GM19193 (cell line): Measurements from ENCODE around the gene EFNA5.

Experiments used
- POLR2A ChIP-seq: IDR thresholded peaks from 4 replicates; pipeline ENCODE4 v1.6.1; 2011; ENCODE audit not compliant: insufficient read depth, insufficient read length; ENCODE audit errors: extremely low read depth

EFNA5 gene

DNA sequence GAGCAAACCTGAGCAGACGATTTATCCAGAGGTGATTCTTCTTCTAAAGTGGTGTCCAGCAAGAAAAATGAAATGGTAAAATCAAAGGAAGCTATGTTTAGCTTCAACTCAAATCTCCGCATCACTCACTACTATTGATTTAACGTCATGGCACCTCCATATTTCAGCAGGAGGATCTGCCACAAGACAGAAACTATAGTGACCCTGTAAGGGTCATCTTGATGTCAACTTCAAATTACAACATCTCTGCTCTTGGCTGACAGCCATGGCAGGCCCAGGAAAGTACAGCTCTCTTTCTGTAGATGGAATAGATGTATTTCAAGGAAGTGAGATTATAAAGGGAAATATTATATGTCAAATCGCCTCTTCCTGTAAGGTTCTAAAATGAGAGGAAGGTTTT lies 10.1 kb upstream of the EFNA5 start:
- TF ChIP-seq POLR2A = no peak

GRCh38 chr5:107680099-107680498 lies 9.4 kb upstream of the EFNA5 start:
- TF ChIP-seq POLR2A = no peak

- no peak for TF ChIP-seq POLR2A
Measured at GRCh38 chr5:107676702-107677101, 6.0 kb upstream of the EFNA5 start.

DNA sequence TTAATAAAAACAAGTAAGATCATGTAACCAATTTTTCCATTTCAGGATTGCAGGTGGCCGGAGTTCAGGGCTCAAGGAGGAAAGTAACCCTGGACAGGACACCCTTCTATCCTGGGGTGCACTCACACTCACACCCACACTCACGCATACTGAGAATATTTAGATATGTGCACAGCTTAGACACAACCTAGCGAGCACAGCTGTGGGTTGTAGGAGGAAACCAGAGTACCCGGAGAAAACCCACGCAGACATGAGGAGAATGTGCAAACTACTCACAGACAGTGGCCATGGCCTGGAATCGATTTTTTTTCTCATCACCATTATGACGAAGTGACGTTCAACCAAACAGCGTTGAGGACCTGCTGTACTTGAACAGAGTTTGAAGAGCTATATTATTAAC lies 4.5 kb upstream of the EFNA5 start:
- TF ChIP-seq POLR2A = no peak

DNA sequence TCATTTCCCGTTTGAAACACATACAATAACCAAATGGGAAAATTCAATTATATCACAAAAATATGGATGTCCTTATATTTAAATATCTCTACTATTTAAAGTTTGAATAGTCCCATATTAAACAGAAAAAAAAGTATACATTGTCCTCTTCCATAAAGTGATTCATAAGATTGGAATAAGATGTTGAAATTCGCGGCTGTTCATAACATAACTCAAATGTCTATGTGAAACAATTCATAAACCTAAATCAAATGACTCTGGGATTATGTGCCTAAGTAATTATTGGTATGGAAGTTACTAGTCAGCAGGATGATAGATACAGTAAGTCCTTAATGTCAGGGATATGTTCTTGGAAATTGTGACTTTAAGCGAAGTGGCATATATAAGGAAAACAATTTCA lies 3.9 kb upstream of the EFNA5 start:
- no peak for TF ChIP-seq POLR2A

- no peak for TF ChIP-seq POLR2A
Measured at GRCh38 chr5:107673368-107674136, 2.8 kb upstream of the EFNA5 start.

GRCh38 chr5:107673039-107673367 lies 2.3 kb upstream of the EFNA5 start:
- no peak for TF ChIP-seq POLR2A

GRCh38 chr5:107672211-107673038 lies 1.7 kb upstream of the EFNA5 start:
- no peak for TF ChIP-seq POLR2A

- no peak for TF ChIP-seq POLR2A
Measured at GRCh38 chr5:107671742-107672210, 1.0 kb upstream of the EFNA5 start.

- TF ChIP-seq POLR2A = no peak
Measured at GRCh38 chr5:107670087-107670931, 428 bp downstream of the EFNA5 start.

DNA sequence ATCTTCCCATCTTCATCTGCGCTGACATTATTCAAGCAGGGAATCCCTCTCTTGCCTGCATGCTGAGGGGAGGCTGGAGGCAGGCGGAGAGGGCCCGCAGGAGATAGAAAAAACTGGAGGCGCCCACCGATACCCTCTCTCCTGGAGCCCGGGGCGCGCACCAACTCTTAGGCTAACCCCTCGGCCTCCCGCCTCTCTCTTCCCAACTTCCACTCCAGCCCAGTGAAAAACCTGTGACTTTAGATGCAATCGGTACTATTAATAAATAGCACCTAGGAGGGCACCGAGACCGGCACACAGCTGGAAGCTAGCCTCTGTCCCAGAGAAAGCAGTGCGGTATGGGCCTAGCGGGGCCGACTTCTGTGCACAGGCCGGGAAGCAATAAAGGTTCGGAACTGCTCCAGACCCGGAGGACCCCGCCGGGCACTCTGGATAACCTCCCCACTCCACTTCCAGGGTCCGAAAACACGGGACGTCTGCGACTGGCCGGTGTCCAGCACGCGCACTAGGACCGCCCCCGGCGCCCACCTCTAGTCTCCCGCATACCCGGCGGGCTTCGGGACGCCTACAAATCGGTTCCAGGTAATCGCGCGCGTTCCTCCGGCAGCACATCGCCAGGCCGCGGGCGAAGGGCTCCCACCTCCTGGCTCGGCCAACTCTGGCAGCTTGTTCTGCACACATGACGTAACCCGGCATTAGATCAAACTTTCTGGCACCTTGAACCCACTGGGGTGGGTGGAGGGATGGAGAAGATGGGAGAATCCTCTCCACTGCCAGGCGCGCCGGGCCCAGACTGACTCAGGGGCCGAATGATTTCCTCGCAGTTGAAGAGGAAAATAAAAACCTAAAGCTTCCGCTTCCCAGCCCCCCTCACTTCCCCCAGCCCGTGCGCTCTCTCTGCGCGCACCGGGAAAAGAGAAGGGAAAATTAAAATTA lies 1.4 kb downstream of the EFNA5 start:
- no peak for TF ChIP-seq POLR2A

DNA sequence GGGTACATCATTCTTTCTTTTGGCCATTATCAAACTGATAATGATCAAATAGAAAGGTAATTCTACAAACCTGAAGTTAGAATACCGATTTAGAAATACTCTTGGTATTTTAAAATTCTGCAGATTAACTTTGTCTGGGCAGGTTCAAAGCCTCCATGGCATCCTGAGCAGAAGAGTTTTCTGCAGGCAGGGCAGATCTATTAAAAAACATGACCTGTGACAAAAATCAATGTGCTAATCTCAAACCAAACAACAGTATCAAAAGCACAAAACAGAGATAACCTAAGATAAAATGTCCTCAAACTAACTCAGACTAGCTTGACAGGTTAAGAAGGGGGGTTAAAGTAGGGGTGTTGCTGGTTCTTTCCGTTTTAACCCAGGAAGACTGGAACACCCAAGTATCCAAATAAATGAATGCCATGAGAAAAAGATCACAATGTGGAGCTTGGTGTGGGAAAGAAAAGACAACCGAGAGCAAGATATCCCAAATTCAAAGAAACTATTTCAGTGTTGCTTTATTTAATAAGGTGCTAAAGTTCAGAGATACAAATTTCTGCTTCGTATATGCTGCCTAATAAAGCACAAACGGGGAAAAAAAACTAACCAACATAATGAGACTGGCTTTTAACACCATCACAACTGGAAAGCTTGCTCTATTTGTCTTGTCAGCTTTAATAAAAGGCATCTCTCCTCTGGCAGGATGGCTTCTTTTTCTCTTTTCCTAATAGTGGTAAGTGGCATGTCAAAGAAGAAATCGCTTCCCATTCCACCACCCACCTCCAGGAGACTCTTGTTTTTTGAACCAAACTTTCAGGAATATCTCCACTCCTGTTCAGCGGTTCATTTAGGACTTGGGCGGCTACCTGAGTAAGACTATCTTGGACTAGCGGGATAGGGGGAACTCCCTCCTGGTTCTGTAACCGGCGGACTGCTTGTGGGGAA lies 2.3 kb downstream of the EFNA5 start:
- no peak for TF ChIP-seq POLR2A

- no peak for TF ChIP-seq POLR2A
Measured at GRCh38 chr5:107666051-107666655, 4.6 kb downstream of the EFNA5 start.
